H1 (cell line): ENCODE measurements around the gene TNFAIP2. TPM values are rescaled to one million over a fixed set of nuclear protein-coding genes. Genes with fewer than 3 reads are reported as not detected.

Experiments
- CTCF ChIA-PET: fragments of 300-600 bp; sonication (Branson Sonifier 250); formaldehyde crosslinking; loops from one replicate; lab custom pipeline; 2021; ENCODE audit not compliant: partially characterized antibody; lab: Charles Lee
- POLR2A ChIA-PET: fragments of 300-600 bp; sonication (Branson Sonifier 250); formaldehyde crosslinking; loops from one replicate; lab custom pipeline; 2021; ENCODE audit warnings: inconsistent platforms; ENCODE audit not compliant: partially characterized antibody; lab: Charles Lee
- DNase-seq, 2 experiments: peaks; one replicate each; pipeline versions ENCODE4 v3.0.0 to v3.0.0-alpha.2; 2010 to 2022; ENCODE audit warnings: low spot score in 2 of 2, low read depth in 1 of 2, mixed read lengths in 1 of 2
- FAIRE-seq: peaks from 2 replicates; lab custom pipeline; 2011; peaks lifted over from hg19 to GRCh38; lab: Jason Lieb, UNC
- H2AFZ ChIP-seq: 2 replicates; pipeline ENCODE4 v1.8.1; 2012; ENCODE audit warnings: low read length, inconsistent platforms
- H2AK5ac ChIP-seq: 2 replicates; pipeline ENCODE4 v1.6.1; 2013; ENCODE audit warnings: low read depth, low read length
- H2BK120ac ChIP-seq: replicated peaks from 2 replicates; pipeline ENCODE3; 2013; ENCODE audit warnings: low read depth, low read length, inconsistent platforms
- H2BK12ac ChIP-seq: 2 replicates; pipeline ENCODE4 v1.6.1; 2013; ENCODE audit warnings: low read depth, low read length
- H2BK15ac ChIP-seq: 2 replicates; pipeline ENCODE4 v1.6.1; 2013; ENCODE audit warnings: low read length
- H2BK20ac ChIP-seq: 2 replicates; pipeline ENCODE4 v1.6.1; 2013; ENCODE audit warnings: low read length
- H2BK5ac ChIP-seq: 2 replicates; pipeline ENCODE4 v1.6.1; 2013; ENCODE audit warnings: low read depth, low read length
- H3K14ac ChIP-seq: 2 replicates; pipeline ENCODE4 v1.6.1; 2013; ENCODE audit warnings: inconsistent platforms; ENCODE audit not compliant: insufficient read length
- H3K18ac ChIP-seq: 2 replicates; pipeline ENCODE4 v1.6.1; 2013; ENCODE audit warnings: low read length; ENCODE audit errors: extremely low read depth
- H3K23ac ChIP-seq: 2 replicates; pipeline ENCODE4 v1.6.1; 2013; ENCODE audit warnings: inconsistent platforms; ENCODE audit not compliant: insufficient read length
- H3K23me2 ChIP-seq: 2 replicates; pipeline ENCODE4 v1.6.1; 2013; ENCODE audit warnings: low read depth, low read length
- H3K27ac ChIP-seq: 2 replicates; pipeline ENCODE4 v1.6.1; 2011; ENCODE audit warnings: low read depth, low read length, inconsistent platforms
- H3K27me3 ChIP-seq, 4 experiments: replicated peaks in 1 of 4; 1 replicate in 1 of 4; 2 replicates in 3 of 4; pipeline versions ENCODE4 v1.6.1 to v1.8.1; 2011 to 2013; ENCODE audit warnings: low read length in 3 of 4, mild to moderate bottlenecking in 3 of 4, inconsistent platforms in 2 of 4, mixed read lengths in 2 of 4, moderate library complexity in 1 of 4; ENCODE audit not compliant: control insufficient read depth in 3 of 4, insufficient read depth in 3 of 4; ENCODE audit errors: extremely low read depth in 1 of 4
- H3K36me3 ChIP-seq, 4 experiments: 2 replicates each; pipeline versions ENCODE4 v1.6.1 to v1.8.1; 2011 to 2013; ENCODE audit warnings: mild to moderate bottlenecking in 4 of 4, low read length in 3 of 4, moderate library complexity in 2 of 4, control low read depth in 1 of 4, inconsistent platforms in 1 of 4; ENCODE audit not compliant: insufficient read depth in 4 of 4, control insufficient read depth in 2 of 4
- H3K4ac ChIP-seq: replicated peaks from 2 replicates; pipeline ENCODE3; 2013; ENCODE audit warnings: low read length, low read depth, mixed read lengths, inconsistent platforms; ENCODE audit not compliant: insufficient read length
- H3K4me1 ChIP-seq, 4 experiments: replicated peaks in 1 of 4; 1 replicate in 1 of 4; 2 replicates in 3 of 4; pipeline versions ENCODE4 v1.6.1 to v1.8.1; 2011 to 2013; ENCODE audit warnings: low read length in 3 of 4, inconsistent platforms in 2 of 4, mixed read lengths in 1 of 4; ENCODE audit not compliant: insufficient read depth in 4 of 4, control insufficient read depth in 3 of 4
- H3K4me2 ChIP-seq, 2 experiments: 2 replicates each; pipeline versions ENCODE4 v1.6.1 to v1.8.1; 2011 to 2013; ENCODE audit warnings: low read depth in 2 of 2, low read length in 2 of 2, control low read depth in 1 of 2, inconsistent platforms in 1 of 2, mild to moderate bottlenecking in 1 of 2; ENCODE audit not compliant: insufficient read depth in 1 of 2
- H3K4me3 ChIP-seq, 4 experiments: fragments of 200-600, 300-600 bp in 1 of 4; sonication (generic), shearing (Covaris generic), sonication (Bioruptor Twin) in 1 of 4; 2 replicates each; pipeline versions ENCODE4 v1.5.1 to v1.8.1; 2011 to 2016; ENCODE audit warnings: low read length in 4 of 4, low read depth in 3 of 4, control low read depth in 2 of 4, inconsistent platforms in 2 of 4, mild to moderate bottlenecking in 2 of 4, mixed read lengths in 1 of 4, moderate library complexity in 1 of 4; ENCODE audit not compliant: insufficient read depth in 2 of 4; ENCODE audit errors: extremely low read depth in 1 of 4
- H3K56ac ChIP-seq: replicated peaks from 2 replicates; pipeline ENCODE3; 2013; ENCODE audit warnings: low read depth, mild to moderate bottlenecking, mixed read lengths, low read length, inconsistent platforms; ENCODE audit not compliant: insufficient read length
- H3K79me1 ChIP-seq: 2 replicates; pipeline ENCODE4 v1.6.1; 2013; ENCODE audit warnings: low read depth, low read length, control low read depth
- H3K79me2 ChIP-seq, 2 experiments: 2 replicates each; pipeline versions ENCODE4 v1.6.1 to v1.8.1; 2012 to 2013; ENCODE audit warnings: low read length in 2 of 2, mild to moderate bottlenecking in 2 of 2, inconsistent platforms in 1 of 2; ENCODE audit not compliant: insufficient read depth in 2 of 2, control insufficient read depth in 1 of 2
- H3K9ac ChIP-seq, 4 experiments: replicated peaks in 1 of 4; 1 replicate in 1 of 4; 2 replicates in 3 of 4; pipeline versions ENCODE4 v1.6.1 to v1.8.1; 2011 to 2013; ENCODE audit warnings: low read depth in 3 of 4, low read length in 3 of 4, control low read depth in 2 of 4, mild to moderate bottlenecking in 2 of 4, moderate library complexity in 2 of 4, inconsistent platforms in 1 of 4; ENCODE audit errors: extremely low read depth in 1 of 4
- H3K9me3 ChIP-seq, 2 experiments: 2 replicates each; pipeline versions ENCODE4 v1.6.1 to v1.8.1; 2012 to 2013; ENCODE audit warnings: mild to moderate bottlenecking in 2 of 2, moderate library complexity in 2 of 2, control low read depth in 1 of 2, inconsistent platforms in 1 of 2, low read depth in 1 of 2, low read length in 1 of 2, mixed read lengths in 1 of 2; ENCODE audit not compliant: insufficient read depth in 2 of 2
- H4K20me1 ChIP-seq, 2 experiments: replicated peaks in 1 of 2; 2 replicates each; pipeline versions ENCODE3 to v1.8.1; 2011 to 2013; ENCODE audit warnings: inconsistent platforms in 2 of 2, low read length in 2 of 2, mild to moderate bottlenecking in 1 of 2; ENCODE audit not compliant: insufficient read depth in 2 of 2, control insufficient read depth in 1 of 2
- H4K5ac ChIP-seq: 2 replicates; pipeline ENCODE4 v1.6.1; 2013; ENCODE audit warnings: low read length, low read depth, mixed read lengths, inconsistent platforms; ENCODE audit not compliant: insufficient read length
- H4K8ac ChIP-seq: 2 replicates; pipeline ENCODE4 v1.8.0; 2013; ENCODE audit warnings: mild to moderate bottlenecking, moderate library complexity, low read length, inconsistent platforms; ENCODE audit not compliant: insufficient read depth; ENCODE audit errors: extremely low read depth
- H4K91ac ChIP-seq: replicated peaks from 2 replicates; pipeline ENCODE3; 2013; ENCODE audit warnings: low read length, mixed read lengths, inconsistent platforms; ENCODE audit not compliant: insufficient read length
- BRCA1 ChIP-seq: IDR thresholded peaks from 2 replicates; pipeline ENCODE4 v1.6.1; 2012; ENCODE audit warnings: low read depth, low read length, improper control_type of control experiment
- CHD1 ChIP-seq: IDR thresholded peaks from 2 replicates; pipeline ENCODE4 v1.6.1; 2012; ENCODE audit warnings: low read depth, low read length, improper control_type of control experiment
- EGR1 ChIP-seq: IDR thresholded peaks from 2 replicates; pipeline ENCODE4 v1.6.1; 2011; ENCODE audit warnings: low read depth, low read length, borderline replicate concordance
- EP300 ChIP-seq, 2 experiments: IDR thresholded peaks; 1 replicate in 1 of 2; 2 replicates in 1 of 2; pipeline ENCODE4 v1.6.1; 2011 to 2012; ENCODE audit warnings: low read depth in 2 of 2, low read length in 2 of 2, mild to moderate bottlenecking in 2 of 2, borderline replicate concordance in 1 of 2, inconsistent platforms in 1 of 2, moderate library complexity in 1 of 2
- KDM4A ChIP-seq: IDR thresholded peaks from one replicate; pipeline ENCODE4 v1.7.1; 2012; ENCODE audit warnings: low read depth, mild to moderate bottlenecking, moderate library complexity, low read length, inconsistent platforms; ENCODE audit not compliant: severe bottlenecking
- WGBS, 2 experiments: shearing (Covaris generic) in 1 of 2; methylation state at CpG; one replicate each; pipeline versions ENCODE4 v1.1.6 to v1.1.7; 2013 to 2015; ENCODE audit warnings: low lambda C conversion rate in 2 of 2, mixed read lengths in 2 of 2, inconsistent platforms in 1 of 2, low coverage in 1 of 2, missing lambda C conversion rate in 1 of 2; ENCODE audit not compliant: insufficient replicate concordance in 2 of 2, insufficient coverage in 1 of 2, insufficient read length in 1 of 2; ENCODE audit errors: extremely low coverage in 1 of 2, missing lambda C conversion rate in 1 of 2; 5-methylcytosine and 5-hydroxymethylcytosine counted together
- polyA plus RNA-seq, 7 experiments: library from polyadenylated mRNA; depleted of rRNA in 3 of 7; stranded (reverse) in 5 of 7; unstranded in 2 of 7; fragments of >200 nt in 5 of 7; fragments of 200-250 nt in 2 of 7; gene quantifications; 1 replicate in 5 of 7; 2 replicates in 1 of 7; 4 replicates in 1 of 7; pipeline versions ENCODE4 v1.2.1 to v1.2.3, GENCODE V29; 2011 to 2013; ENCODE audit warnings: missing spikeins in 2 of 7, mixed read lengths in 2 of 7
- total RNA-seq: library from RNA; stranded (reverse); fragmentation: NEBNext Ultra II Directional; extraction: Animal tissue kit (Norgen Biotek cat#: 25700); gene quantifications from 2 replicates; pipeline ENCODE4 v1.2.1, GENCODE V29; 2021
- TF ChIP-seq, protein P1 (sequence below): IDR thresholded peaks from 2 replicates; pipeline ENCODE4 v1.6.1; 2012; ENCODE audit warnings: low read length, inconsistent platforms
- TF ChIP-seq, protein P2 (sequence below): IDR thresholded peaks from 2 replicates; pipeline ENCODE4 v1.6.1; 2011; ENCODE audit warnings: low read depth, mild to moderate bottlenecking, low read length; ENCODE audit not compliant: insufficient read depth

Gene TNFAIP2
- total and polyA plus RNA-seq, 2 of the 8 experiments (the other 6 are each of a cell fraction or from before 2014, with no cell fraction given), result 28.3 to 34.5 TPM

DNA sequence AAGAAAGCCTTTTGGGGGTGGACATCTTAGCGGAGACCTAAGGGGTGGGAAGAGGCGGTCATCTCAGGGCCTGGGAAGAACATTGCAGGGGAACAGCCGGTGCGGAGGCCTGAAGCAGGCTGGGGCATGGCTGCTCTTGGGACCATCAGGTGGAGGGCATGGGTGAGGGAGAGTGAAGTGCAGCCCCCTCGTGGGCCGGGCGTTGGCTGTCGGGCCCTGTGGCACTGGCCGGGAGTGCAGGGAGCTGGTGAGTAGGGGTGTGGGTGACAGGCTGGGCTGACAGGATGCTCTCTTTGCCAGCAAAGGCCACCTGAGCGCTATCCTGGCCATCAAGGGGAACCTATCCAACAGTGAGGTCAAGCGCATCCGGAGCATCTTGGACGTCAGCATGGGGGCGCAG, 11.7 kb downstream of the TNFAIP2 start:
- peaks cover 3 to 14% (median 7%) of the 10 kb centered on the region in 4 experiments; a peak in 6 of 8 replicates for H3K36me3 ChIP-seq
- H3K27ac ChIP-seq, result no peak overlapping the region
- H2BK15ac ChIP-seq, result no peak overlapping the region
- H3K23me2 ChIP-seq, result peaks cover 13% of the 10 kb centered on the region; the same call in 1 of the 2 replicates
- no peak overlapping the region for H3K14ac ChIP-seq
- H3K79me2 ChIP-seq, result no peaks in the 10 kb centered on the region
- DNase-seq (no peak), FAIRE-seq (no peak)
- ChIA-PET POLR2A (interaction anchor here (1.1 to 4.6 kb wide), 2 partner anchors 7 to 30 kb away, joined by 3 to 26 read pairs; no protein-coding TSS in a partner anchor), CTCF (interaction anchor here (0.7 to 10.5 kb wide), 9 partner anchors 8 to 157 kb away, joined by 3 to 147 read pairs (median 5); partner anchors contain the start of gene TNFAIP2)
- H3K23ac ChIP-seq, result no peak overlapping the region
- peaks cover 0 to 20% (median 10%) of the 10 kb centered on the region in 4 experiments; a peak in 5 of 7 replicates for H3K27me3 ChIP-seq
- no peak overlapping the region for H4K91ac ChIP-seq
- H4K20me1 ChIP-seq, result peaks cover 0 to 6% of the 10 kb centered on the region in 2 experiments
- no peak overlapping the region for H3K56ac ChIP-seq
- H3K4me1 ChIP-seq, result peaks cover 0 to 11% (median 6%) of the 10 kb centered on the region in 4 experiments; a peak in 6 of 7 replicates
- H4K8ac ChIP-seq, result no peak overlapping the region
- H3K79me1 ChIP-seq, result no peaks in the 10 kb centered on the region
- H3K4me3 ChIP-seq, result no peak overlapping the region
- no peak overlapping the region for H2AK5ac ChIP-seq
- WGBS, 2 experiments, result 85% methylated on average over 14 of the region's 14 CpGs; no CpG with 5 or more reads in 1 of the 2 experiments
- H2BK5ac ChIP-seq, result no peak overlapping the region; the same call in 1 of the 2 replicates
- H3K4ac ChIP-seq, result no peak overlapping the region
- no peak overlapping the region for H2BK20ac ChIP-seq
- H3K9me3 ChIP-seq, result no peaks in the 10 kb centered on the region
- no peak overlapping the region for H3K9ac ChIP-seq
- no peak overlapping the region for H3K18ac ChIP-seq
- no peak overlapping the region for H2AFZ ChIP-seq
- H2BK12ac ChIP-seq, result no peak overlapping the region
- no peak overlapping the region for H4K5ac ChIP-seq
- H3K4me2 ChIP-seq, result no peak overlapping the region
- H2BK120ac ChIP-seq, result no peak overlapping the region
- no peak for TF ChIP-seq KDM4A
- no peak for TF ChIP-seq BRCA1
- no peak for TF ChIP-seq CHD1
- TF ChIP-seq, protein P1, sequence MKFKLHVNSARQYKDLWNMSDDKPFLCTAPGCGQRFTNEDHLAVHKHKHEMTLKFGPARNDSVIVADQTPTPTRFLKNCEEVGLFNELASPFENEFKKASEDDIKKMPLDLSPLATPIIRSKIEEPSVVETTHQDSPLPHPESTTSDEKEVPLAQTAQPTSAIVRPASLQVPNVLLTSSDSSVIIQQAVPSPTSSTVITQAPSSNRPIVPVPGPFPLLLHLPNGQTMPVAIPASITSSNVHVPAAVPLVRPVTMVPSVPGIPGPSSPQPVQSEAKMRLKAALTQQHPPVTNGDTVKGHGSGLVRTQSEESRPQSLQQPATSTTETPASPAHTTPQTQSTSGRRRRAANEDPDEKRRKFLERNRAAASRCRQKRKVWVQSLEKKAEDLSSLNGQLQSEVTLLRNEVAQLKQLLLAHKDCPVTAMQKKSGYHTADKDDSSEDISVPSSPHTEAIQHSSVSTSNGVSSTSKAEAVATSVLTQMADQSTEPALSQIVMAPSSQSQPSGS, result no peak
- TF ChIP-seq, protein P2, sequence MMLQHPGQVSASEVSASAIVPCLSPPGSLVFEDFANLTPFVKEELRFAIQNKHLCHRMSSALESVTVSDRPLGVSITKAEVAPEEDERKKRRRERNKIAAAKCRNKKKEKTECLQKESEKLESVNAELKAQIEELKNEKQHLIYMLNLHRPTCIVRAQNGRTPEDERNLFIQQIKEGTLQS, result no peak
- TF ChIP-seq EP300 (IDR thresholded peaks at IDR 0.05; ENCODE audit: borderline replicate concordance in 1 of 2, low read depth in 2 of 2, low read length in 2 of 2), result no peak
- no peak for TF ChIP-seq EGR1
